ENCODE results near the gene FOXP1. TPM values are rescaled to one million over a fixed set of nuclear protein-coding genes. Genes with fewer than 3 reads are reported as not detected.

FOXP1 gene
- total and polyA plus RNA-seq, 2 experiments from 2014 or later: 121 to 132 TPM

DNA sequence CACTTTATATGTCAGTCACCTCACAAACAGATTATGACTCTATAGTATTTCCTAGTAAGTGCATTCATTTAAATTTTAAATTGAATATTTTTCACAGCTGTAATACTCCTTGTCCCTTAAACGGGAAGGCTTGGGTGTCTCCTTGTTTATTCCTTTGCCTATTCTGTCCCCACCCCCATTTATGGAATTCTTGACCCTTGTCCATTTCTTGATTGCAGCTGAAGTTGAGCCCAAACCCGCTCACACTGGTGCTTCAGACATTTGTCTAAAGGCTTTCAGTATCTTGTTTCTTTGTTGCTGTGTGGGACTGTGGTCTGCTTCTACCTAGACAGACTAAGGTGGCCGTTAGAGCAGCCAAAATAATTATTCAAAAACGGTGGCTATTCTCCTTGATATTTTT, 449.7 kb downstream of the FOXP1 start:
- no peak for TF ChIP-seq CTCF (IDR thresholded peaks at IDR 0.05; ENCODE audit: low read depth, low read length)

DNA sequence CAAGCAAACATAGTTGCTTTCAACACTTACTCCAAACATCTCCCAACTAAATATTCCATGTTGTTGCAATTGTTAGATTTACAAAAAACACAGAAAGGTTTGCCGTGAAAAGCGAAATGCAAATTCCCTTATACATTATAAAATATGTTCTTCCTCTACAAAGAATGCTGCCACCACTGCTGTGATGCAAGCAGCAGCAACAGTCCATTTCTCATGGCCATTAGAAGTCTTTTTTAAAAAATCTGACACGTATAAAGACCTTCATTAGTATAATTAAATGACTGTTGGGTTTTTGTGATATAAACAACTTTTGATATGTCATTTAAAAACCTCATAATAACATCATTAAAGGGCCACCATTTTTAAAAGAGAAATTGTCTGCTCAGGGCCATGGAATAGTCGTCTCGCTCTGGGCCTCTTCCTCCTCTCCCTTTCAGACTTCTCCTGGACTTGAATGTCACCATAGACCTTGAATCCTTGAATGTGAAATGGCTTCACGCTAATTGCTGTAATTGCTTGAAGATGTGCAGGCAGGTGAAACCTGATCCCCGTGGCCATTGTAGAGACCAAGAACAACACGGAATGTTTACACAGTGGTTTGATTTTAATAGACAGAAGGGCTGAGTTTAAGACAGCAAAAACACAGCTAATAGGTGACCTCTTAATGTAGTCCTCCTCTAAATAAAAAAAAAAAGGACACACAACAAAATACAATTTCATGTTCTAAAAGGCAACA, 450.4 kb downstream of the FOXP1 start:
- H3K9me3 ChIP-seq (ENCODE audit: low read depth): no peaks in the 10 kb centered on the region
- no peak overlapping the region for H3K4me3 ChIP-seq
- no peaks in the 10 kb centered on the region for H3K36me3 ChIP-seq
- DNase-seq (ENCODE audit: low read depth in 1 of 2, low spot score in 1 of 2): peak in 1 of 2 donors; percentile 33
- no peaks in the 10 kb centered on the region for H3K27me3 ChIP-seq
- H3K27ac ChIP-seq: peak overlapping the region; percentile 94
- no peak for TF ChIP-seq CTCF (IDR thresholded peaks at IDR 0.05; ENCODE audit: low read depth, low read length)
- peaks cover 100% of the 10 kb centered on the region for H3K4me1 ChIP-seq (ENCODE audit: low read depth)

More for the DNA sequence above, 449.7 kb downstream of the FOXP1 start:
- Histone ChIP-seq H3K4me1 (ENCODE audit: low read depth) (peaks cover 100% of the 10 kb centered on the region), H3K27ac (peak overlapping the region; percentile 94), H3K9me3 (ENCODE audit: low read depth) (no peaks in the 10 kb centered on the region), H3K4me3 (no peak overlapping the region), H3K36me3 (no peaks in the 10 kb centered on the region), H3K27me3 (no peaks in the 10 kb centered on the region)
- DNase-seq (ENCODE audit: low read depth in 1 of 2, low spot score in 1 of 2): no peak

DNA sequence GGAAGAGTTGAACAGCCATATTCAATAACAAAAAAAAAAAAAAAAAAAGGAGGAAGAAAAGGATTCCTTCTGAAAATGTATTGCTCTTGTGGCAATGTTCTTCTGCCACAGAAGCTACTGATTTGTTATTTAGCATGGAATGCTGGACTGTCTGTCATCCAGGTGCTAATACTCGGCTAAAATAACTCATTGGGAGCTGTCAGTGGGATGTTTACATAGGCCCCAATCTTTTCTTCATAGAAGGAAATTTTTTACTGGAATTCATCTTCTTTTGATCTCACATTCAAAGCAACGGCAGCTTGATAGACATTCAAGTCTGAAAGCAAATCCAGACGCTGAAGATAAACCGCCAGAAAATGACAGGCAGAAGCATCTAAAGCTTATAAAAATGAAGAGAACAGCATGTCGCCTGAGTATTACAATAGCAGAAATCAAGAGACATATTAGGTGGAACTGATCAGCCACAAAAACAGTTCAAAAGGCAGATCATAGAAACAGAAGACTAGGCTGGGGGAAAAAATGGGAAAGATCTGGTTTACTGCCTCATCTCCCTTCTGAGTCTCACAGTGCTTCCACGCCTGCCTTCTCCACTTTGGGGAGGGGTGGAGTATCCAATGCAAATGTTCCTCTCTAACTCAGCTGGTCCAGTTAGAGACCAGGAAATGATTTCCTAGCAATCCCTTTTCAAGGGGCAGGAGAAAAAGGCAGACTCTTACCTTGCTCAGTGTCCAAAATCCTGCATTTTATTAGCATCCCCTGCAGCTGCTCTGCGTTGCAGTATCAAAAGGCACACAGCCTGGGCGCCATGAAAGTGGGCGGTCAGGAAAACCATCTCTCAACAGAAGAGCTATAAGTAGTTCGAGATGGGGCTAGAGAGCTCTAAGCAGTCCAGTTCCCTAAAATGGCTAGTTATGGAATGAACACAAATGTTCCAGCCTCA, 451.9 kb downstream of the FOXP1 start:
- H3K27ac ChIP-seq: peak overlapping the region; percentile 94
- H3K4me3 ChIP-seq: peak overlapping the region; percentile 6
- H3K9me3 ChIP-seq (ENCODE audit: low read depth): no peaks in the 10 kb centered on the region
- no peaks in the 10 kb centered on the region for H3K36me3 ChIP-seq
- TF ChIP-seq CTCF (IDR thresholded peaks at IDR 0.05; ENCODE audit: low read depth, low read length): no peak
- H3K27me3 ChIP-seq: no peaks in the 10 kb centered on the region
- peak in 1 of 2 donors; percentile 61 for DNase-seq (ENCODE audit: low read depth in 1 of 2, low spot score in 1 of 2)
- peaks cover 99% of the 10 kb centered on the region for H3K4me1 ChIP-seq (ENCODE audit: low read depth)

GRCh38 chr3:71130471-71131374, 452.8 kb downstream of the FOXP1 start:
- no peak for TF ChIP-seq CTCF (IDR thresholded peaks at IDR 0.05; ENCODE audit: low read depth, low read length)
- H3K9me3 ChIP-seq (ENCODE audit: low read depth): no peaks in the 10 kb centered on the region
- DNase-seq (ENCODE audit: low read depth in 1 of 2, low spot score in 1 of 2): peak; percentile 51 to 89
- no peaks in the 10 kb centered on the region for H3K36me3 ChIP-seq
- peak overlapping the region; percentile 94 for H3K27ac ChIP-seq
- H3K4me1 ChIP-seq (ENCODE audit: low read depth): peaks cover 90% of the 10 kb centered on the region
- no peaks in the 10 kb centered on the region for H3K27me3 ChIP-seq
- peak overlapping the region; percentile 39 for H3K4me3 ChIP-seq

All from cardiac muscle cell (in vitro differentiated cells and primary cell).